Panc1 (cell line): ENCODE data around the gene S100A6. TPM values are rescaled to one million over a fixed set of nuclear protein-coding genes. Genes with fewer than 3 reads are reported as not detected.

Source experiments
- ATAC-seq: fragments of 200-7000 bp; cut with Tn5 transposase; 2 replicates; pipeline ENCODE4 v1.9.1; 2020; ENCODE audit warnings: mild to moderate bottlenecking, moderate library complexity
- BruUV-seq: library from RNA; stranded (reverse); fragments of 400-500 nt; replicated peaks from 2 replicates; lab custom pipeline; 2021; lab: Mats Ljungman, UMichigan
- CTCF ChIA-PET: fragments of 300-600 bp; sonication (Branson Sonifier 250); formaldehyde crosslinking; loops from one replicate; lab custom pipeline; 2022; ENCODE audit warnings: antibody characterized with exemption; lab: Charles Lee
- POLR2A ChIA-PET: fragments of 300-600 bp; sonication (Branson Sonifier 250); formaldehyde crosslinking; loops from one replicate; lab custom pipeline; 2022; ENCODE audit warnings: antibody characterized with exemption; lab: Charles Lee
- DNase-seq: peaks from one replicate; pipeline ENCODE4 v3.0.0-alpha.2; 2010; ENCODE audit warnings: low read depth, low spot score
- H3K27ac ChIP-seq: 2 replicates; pipeline ENCODE4 v1.5.1; 2011; ENCODE audit warnings: mild to moderate bottlenecking, low read length, inconsistent platforms
- H3K27me3 ChIP-seq: fragments of 200-500 bp; sonication (Bioruptor generic); 2 replicates; pipeline ENCODE4 v1.6.0; 2014; ENCODE audit warnings: low read length, inconsistent platforms; ENCODE audit not compliant: control insufficient read depth, insufficient read depth
- H3K36me3 ChIP-seq: fragments of 200-500 bp; sonication (Bioruptor generic); 2 replicates; pipeline ENCODE4 v1.5.1; 2014; ENCODE audit warnings: inconsistent platforms, mild to moderate bottlenecking, low read length, moderate library complexity; ENCODE audit not compliant: control insufficient read depth, insufficient read depth
- H3K4me1 ChIP-seq: 2 replicates; pipeline ENCODE4 v1.5.1; 2011; ENCODE audit warnings: inconsistent platforms, mild to moderate bottlenecking, low read length, moderate library complexity; ENCODE audit not compliant: control insufficient read depth, insufficient read depth
- H3K4me3 ChIP-seq, 2 experiments: 2 replicates each; pipeline ENCODE4 v1.5.1; 2011 to 2012; ENCODE audit warnings: low read depth in 2 of 2, low read length in 2 of 2, mild to moderate bottlenecking in 2 of 2, inconsistent platforms in 1 of 2, moderate library complexity in 1 of 2
- H3K9me3 ChIP-seq: fragments of 200-500 bp; sonication (Bioruptor generic); 2 replicates; pipeline ENCODE4 v1.5.1; 2014; ENCODE audit warnings: low read depth, mild to moderate bottlenecking, inconsistent platforms, low read length, moderate library complexity; ENCODE audit not compliant: control insufficient read depth, insufficient read depth
- CTCF ChIP-seq: fragments of 450-650 bp; IDR thresholded peaks from 2 replicates; pipeline ENCODE4 v1.5.1; 2017; ENCODE audit warnings: mild to moderate bottlenecking
- POLR2AphosphoS5 ChIP-seq: IDR thresholded peaks from 2 replicates; pipeline ENCODE4 v1.6.1; 2012; ENCODE audit warnings: mild to moderate bottlenecking, low read depth, low read length, moderate library complexity
- REST ChIP-seq, 2 experiments: IDR thresholded peaks; 2 replicates each; pipeline ENCODE4 v1.6.1; 2011 to 2012; ENCODE audit warnings: low read depth in 2 of 2, control low read depth in 1 of 2, low read length in 1 of 2, mild to moderate bottlenecking in 1 of 2, moderate library complexity in 1 of 2; ENCODE audit not compliant: insufficient read depth in 1 of 2
- SIN3A ChIP-seq: IDR thresholded peaks from 2 replicates; pipeline ENCODE4 v1.6.1; 2012; ENCODE audit warnings: low read depth, mild to moderate bottlenecking, low read length, moderate library complexity, borderline replicate concordance; ENCODE audit not compliant: insufficient read depth
- TCF7L2 ChIP-seq: IDR thresholded peaks from 2 replicates; pipeline ENCODE4 v1.6.1; 2011; ENCODE audit warnings: mild to moderate bottlenecking, low read depth, low read length, inconsistent platforms
- in situ Hi-C: cut with HindIII; loops from 2 replicates; pipeline ENCODE4 v1.10.0; 2016; ENCODE audit warnings: low sequenced_read_pairs, low pct_unique_long_range_greater_than_20kb
- intact Hi-C: fragments of 100-400 bp; cut with micrococcal nuclease; formaldehyde crosslinking; loops from one replicate; pipeline ENCODE4 v1.10.0; 2022; ENCODE audit not compliant: unreplicated experiment
- total RNA-seq: library from RNA; stranded (reverse); gene quantifications from one replicate; pipeline ENCODE4 v1.2.1, GENCODE V29; 2021; ENCODE audit not compliant: unreplicated experiment

The S100A6 gene
- total RNA-seq, 1 experiment from 2014 or later, result 1,986 TPM

GRCh38 chr1:153541641-153542590, 6.1 kb upstream of the S100A6 start:
- no peak for ATAC-seq
- in situ Hi-C loops, result no loop called here

More at GRCh38 chr1:153541641-153542590, 6.1 kb upstream of the S100A6 start:
- Histone ChIP-seq H3K9me3 (no peaks in the 10 kb centered on the region), H3K27ac (peak overlapping the region; percentile 98), H3K36me3 (no peaks in the 10 kb centered on the region), H3K4me3 (no peak overlapping the region), H3K4me1 (peaks cover 94% of the 10 kb centered on the region), H3K27me3 (no peaks in the 10 kb centered on the region)
- no TSS peak for BruUV-seq
- POLR2A ChIA-PET, result interaction anchor here (0.6 kb wide), 1 partner anchor 23 kb away, joined by 6 read pairs; the partner anchor contains the start of gene S100A2
- TF ChIP-seq CTCF (no peak), SIN3A (no peak), TCF7L2 (no peak), REST (IDR thresholded peaks at IDR 0.05; ENCODE audit: insufficient read depth in 1 of 2, low read depth in 2 of 2, low read length in 1 of 2) (no peak), POLR2AphosphoS5 (no peak)
- CTCF ChIA-PET, result no interaction called here
- DNase-seq, result no peak
- intact Hi-C loops, result no loop called here
